K562 (cell line): ENCODE data around the gene GLIS1.

Experiments used
- CAMTA2 ChIP-seq: fragments of 250-450 bp; sonication (Bioruptor Pico); conservative IDR thresholded peaks from 2 replicates; pipeline ENCODE4 v1.5.1; 2022
- CBX3 ChIP-seq, 2 experiments: IDR thresholded peaks; 1 replicate in 1 of 2; 2 replicates in 1 of 2; pipeline ENCODE4 v1.6.1; 2012; ENCODE audit warnings: inconsistent platforms in 2 of 2, low read length in 2 of 2, borderline replicate concordance in 1 of 2, control low read depth in 1 of 2
- CHD1 ChIP-seq: fragments of 200-600 bp; sonication (generic); IDR thresholded peaks from one replicate; pipeline ENCODE4 v1.6.1; 2012; ENCODE audit warnings: mild to moderate bottlenecking, moderate library complexity, low read length, inconsistent platforms
- CTBP1 ChIP-seq: fragments of 450-650 bp; IDR thresholded peaks from 2 replicates; pipeline ENCODE4 v1.6.1; 2016; ENCODE audit warnings: borderline replicate concordance
- FOS ChIP-seq: IDR thresholded peaks from 3 replicates; pipeline ENCODE4 v1.6.1; 2011; ENCODE audit not compliant: insufficient read length; ENCODE audit errors: extremely low read depth
- HCFC1 ChIP-seq: IDR thresholded peaks from 2 replicates; pipeline ENCODE4 v1.6.1; 2012; ENCODE audit warnings: low read depth, low read length, improper control_type of control experiment
- MCM3 ChIP-seq: fragments of 450-650 bp; IDR thresholded peaks from 2 replicates; pipeline ENCODE4 v1.6.1; 2016
- NRF1 ChIP-seq, 2 experiments: fragments of 450-650 bp; IDR thresholded peaks in 1 of 2; conservative IDR thresholded peaks in 1 of 2; 2 replicates each; pipeline ENCODE4 v1.6.1; 2014; ENCODE audit warnings: mild to moderate bottlenecking in 2 of 2
- RAD51 ChIP-seq: fragments of 450-650 bp; IDR thresholded peaks from 2 replicates; pipeline ENCODE4 v1.7.1; 2016; ENCODE audit warnings: low read depth, mild to moderate bottlenecking, borderline replicate concordance
- TF ChIP-seq, protein P1 (sequence below), 3 experiments: IDR thresholded peaks in 2 of 3; conservative IDR thresholded peaks in 1 of 3; 2 replicates each; pipeline ENCODE4 v1.5.1; 2011 to 2012; ENCODE audit warnings: low read length in 3 of 3, mild to moderate bottlenecking in 3 of 3, control low read depth in 2 of 3, improper control_type of control experiment in 1 of 3, inconsistent platforms in 1 of 3, low read depth in 1 of 3, mixed read lengths in 1 of 3, moderate library complexity in 1 of 3; ENCODE audit not compliant: insufficient read depth in 2 of 3
- TF ChIP-seq, protein P2 (sequence below), 3 experiments: fragments of 200-800 bp in 1 of 3; fragments of 250-450 bp in 1 of 3; fragments of 450-650 bp in 1 of 3; sonication (Bioruptor Pico) in 1 of 3; sonication (Bioruptor generic) in 1 of 3; formaldehyde crosslinking in 1 of 3; IDR thresholded peaks; 2 replicates each; pipeline versions ENCODE4 v1.6.1 to v1.8.0; 2016 to 2022; ENCODE audit warnings: mild to moderate bottlenecking in 2 of 3, missing genetic modification characterization in 2 of 3, missing compliant biosample characterization in 1 of 3, moderate library complexity in 1 of 3

DNA sequence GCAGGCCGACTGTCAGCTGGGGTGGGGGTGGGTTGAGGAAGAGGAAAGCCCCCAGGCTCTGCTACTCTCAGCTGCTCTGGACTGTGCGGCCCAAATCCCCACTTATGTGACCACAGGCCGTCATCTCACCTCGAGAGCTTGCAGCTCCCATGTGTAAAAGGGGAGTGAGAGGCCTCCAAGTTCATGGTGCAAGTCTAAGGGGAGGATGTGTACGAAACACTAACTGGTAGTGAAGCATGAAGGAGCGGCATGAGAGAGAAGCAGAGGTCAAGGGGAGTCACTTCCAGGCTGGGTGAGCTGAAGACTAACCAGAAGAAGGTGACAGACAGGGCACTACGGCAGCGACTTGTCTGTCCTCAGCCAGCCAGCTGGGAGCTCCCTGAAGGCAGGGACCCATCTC is 43.8 kb downstream of the GLIS1 start:
- TF ChIP-seq, protein P1, sequence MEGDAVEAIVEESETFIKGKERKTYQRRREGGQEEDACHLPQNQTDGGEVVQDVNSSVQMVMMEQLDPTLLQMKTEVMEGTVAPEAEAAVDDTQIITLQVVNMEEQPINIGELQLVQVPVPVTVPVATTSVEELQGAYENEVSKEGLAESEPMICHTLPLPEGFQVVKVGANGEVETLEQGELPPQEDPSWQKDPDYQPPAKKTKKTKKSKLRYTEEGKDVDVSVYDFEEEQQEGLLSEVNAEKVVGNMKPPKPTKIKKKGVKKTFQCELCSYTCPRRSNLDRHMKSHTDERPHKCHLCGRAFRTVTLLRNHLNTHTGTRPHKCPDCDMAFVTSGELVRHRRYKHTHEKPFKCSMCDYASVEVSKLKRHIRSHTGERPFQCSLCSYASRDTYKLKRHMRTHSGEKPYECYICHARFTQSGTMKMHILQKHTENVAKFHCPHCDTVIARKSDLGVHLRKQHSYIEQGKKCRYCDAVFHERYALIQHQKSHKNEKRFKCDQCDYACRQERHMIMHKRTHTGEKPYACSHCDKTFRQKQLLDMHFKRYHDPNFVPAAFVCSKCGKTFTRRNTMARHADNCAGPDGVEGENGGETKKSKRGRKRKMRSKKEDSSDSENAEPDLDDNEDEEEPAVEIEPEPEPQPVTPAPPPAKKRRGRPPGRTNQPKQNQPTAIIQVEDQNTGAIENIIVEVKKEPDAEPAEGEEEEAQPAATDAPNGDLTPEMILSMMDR (IDR thresholded peaks at IDR 0.05 in 2 of 3, conservative IDR thresholded peaks at IDR 0.05 in 1 of 3; ENCODE audit: insufficient read depth in 2 of 3, low read depth in 1 of 3, low read length in 3 of 3), result no peak
- TF ChIP-seq NRF1 (conservative IDR thresholded peaks at IDR 0.05 in 1 of 2, IDR thresholded peaks at IDR 0.05 in 1 of 2), result no peak
- TF ChIP-seq, protein P2, sequence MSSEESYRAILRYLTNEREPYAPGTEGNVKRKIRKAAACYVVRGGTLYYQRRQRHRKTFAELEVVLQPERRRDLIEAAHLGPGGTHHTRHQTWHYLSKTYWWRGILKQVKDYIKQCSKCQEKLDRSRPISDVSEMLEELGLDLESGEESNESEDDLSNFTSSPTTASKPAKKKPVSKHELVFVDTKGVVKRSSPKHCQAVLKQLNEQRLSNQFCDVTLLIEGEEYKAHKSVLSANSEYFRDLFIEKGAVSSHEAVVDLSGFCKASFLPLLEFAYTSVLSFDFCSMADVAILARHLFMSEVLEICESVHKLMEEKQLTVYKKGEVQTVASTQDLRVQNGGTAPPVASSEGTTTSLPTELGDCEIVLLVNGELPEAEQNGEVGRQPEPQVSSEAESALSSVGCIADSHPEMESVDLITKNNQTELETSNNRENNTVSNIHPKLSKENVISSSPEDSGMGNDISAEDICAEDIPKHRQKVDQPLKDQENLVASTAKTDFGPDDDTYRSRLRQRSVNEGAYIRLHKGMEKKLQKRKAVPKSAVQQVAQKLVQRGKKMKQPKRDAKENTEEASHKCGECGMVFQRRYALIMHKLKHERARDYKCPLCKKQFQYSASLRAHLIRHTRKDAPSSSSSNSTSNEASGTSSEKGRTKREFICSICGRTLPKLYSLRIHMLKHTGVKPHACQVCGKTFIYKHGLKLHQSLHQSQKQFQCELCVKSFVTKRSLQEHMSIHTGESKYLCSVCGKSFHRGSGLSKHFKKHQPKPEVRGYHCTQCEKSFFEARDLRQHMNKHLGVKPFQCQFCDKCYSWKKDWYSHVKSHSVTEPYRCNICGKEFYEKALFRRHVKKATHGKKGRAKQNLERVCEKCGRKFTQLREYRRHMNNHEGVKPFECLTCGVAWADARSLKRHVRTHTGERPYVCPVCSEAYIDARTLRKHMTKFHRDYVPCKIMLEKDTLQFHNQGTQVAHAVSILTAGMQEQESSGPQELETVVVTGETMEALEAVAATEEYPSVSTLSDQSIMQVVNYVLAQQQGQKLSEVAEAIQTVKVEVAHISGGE (CRISPR knock-in tag; IDR thresholded peaks at IDR 0.05), result no peak
- no peak for TF ChIP-seq FOS
- TF ChIP-seq RAD51, result no peak
- TF ChIP-seq CHD1, result no peak
- TF ChIP-seq CBX3 (IDR thresholded peaks at IDR 0.05; ENCODE audit: borderline replicate concordance in 1 of 2, low read length in 2 of 2), result no peak
- no peak for TF ChIP-seq MCM3
- TF ChIP-seq HCFC1, result no peak
- no peak for TF ChIP-seq CTBP1
- TF ChIP-seq CAMTA2 (CRISPR knock-in tag), result no peak
